H1 (cell line): Measurements from ENCODE around the gene NFAT5. TPM values are rescaled to one million over a fixed set of nuclear protein-coding genes. Genes with fewer than 3 reads are reported as not detected.

ENCODE experiments used
- CTCF ChIA-PET: fragments of 300-600 bp; sonication (Branson Sonifier 250); formaldehyde crosslinking; loops from one replicate; lab custom pipeline; 2021; ENCODE audit not compliant: partially characterized antibody; lab: Charles Lee
- POLR2A ChIA-PET: fragments of 300-600 bp; sonication (Branson Sonifier 250); formaldehyde crosslinking; loops from one replicate; lab custom pipeline; 2021; ENCODE audit warnings: inconsistent platforms; ENCODE audit not compliant: partially characterized antibody; lab: Charles Lee
- DNase-seq, 2 experiments: peaks; one replicate each; pipeline versions ENCODE4 v3.0.0 to v3.0.0-alpha.2; 2010 to 2022; ENCODE audit warnings: low spot score in 2 of 2, low read depth in 1 of 2, mixed read lengths in 1 of 2
- FAIRE-seq: peaks from 2 replicates; lab custom pipeline; 2011; peaks lifted over from hg19 to GRCh38; lab: Jason Lieb, UNC
- H2AFZ ChIP-seq: 2 replicates; pipeline ENCODE4 v1.8.1; 2012; ENCODE audit warnings: low read length, inconsistent platforms
- H2AK5ac ChIP-seq: 2 replicates; pipeline ENCODE4 v1.6.1; 2013; ENCODE audit warnings: low read depth, low read length
- H2BK120ac ChIP-seq: replicated peaks from 2 replicates; pipeline ENCODE3; 2013; ENCODE audit warnings: low read depth, low read length, inconsistent platforms
- H2BK12ac ChIP-seq: 2 replicates; pipeline ENCODE4 v1.6.1; 2013; ENCODE audit warnings: low read depth, low read length
- H2BK15ac ChIP-seq: 2 replicates; pipeline ENCODE4 v1.6.1; 2013; ENCODE audit warnings: low read length
- H2BK20ac ChIP-seq: 2 replicates; pipeline ENCODE4 v1.6.1; 2013; ENCODE audit warnings: low read length
- H2BK5ac ChIP-seq: 2 replicates; pipeline ENCODE4 v1.6.1; 2013; ENCODE audit warnings: low read depth, low read length
- H3K14ac ChIP-seq: 2 replicates; pipeline ENCODE4 v1.6.1; 2013; ENCODE audit warnings: inconsistent platforms; ENCODE audit not compliant: insufficient read length
- H3K18ac ChIP-seq: 2 replicates; pipeline ENCODE4 v1.6.1; 2013; ENCODE audit warnings: low read length; ENCODE audit errors: extremely low read depth
- H3K23ac ChIP-seq: 2 replicates; pipeline ENCODE4 v1.6.1; 2013; ENCODE audit warnings: inconsistent platforms; ENCODE audit not compliant: insufficient read length
- H3K23me2 ChIP-seq: 2 replicates; pipeline ENCODE4 v1.6.1; 2013; ENCODE audit warnings: low read depth, low read length
- H3K27ac ChIP-seq: 2 replicates; pipeline ENCODE4 v1.6.1; 2011; ENCODE audit warnings: low read depth, low read length, inconsistent platforms
- H3K27me3 ChIP-seq, 4 experiments: replicated peaks in 1 of 4; 1 replicate in 1 of 4; 2 replicates in 3 of 4; pipeline versions ENCODE4 v1.6.1 to v1.8.1; 2011 to 2013; ENCODE audit warnings: low read length in 3 of 4, mild to moderate bottlenecking in 3 of 4, inconsistent platforms in 2 of 4, mixed read lengths in 2 of 4, moderate library complexity in 1 of 4; ENCODE audit not compliant: control insufficient read depth in 3 of 4, insufficient read depth in 3 of 4; ENCODE audit errors: extremely low read depth in 1 of 4
- H3K36me3 ChIP-seq, 4 experiments: 2 replicates each; pipeline versions ENCODE4 v1.6.1 to v1.8.1; 2011 to 2013; ENCODE audit warnings: mild to moderate bottlenecking in 4 of 4, low read length in 3 of 4, moderate library complexity in 2 of 4, control low read depth in 1 of 4, inconsistent platforms in 1 of 4; ENCODE audit not compliant: insufficient read depth in 4 of 4, control insufficient read depth in 2 of 4
- H3K4ac ChIP-seq: replicated peaks from 2 replicates; pipeline ENCODE3; 2013; ENCODE audit warnings: low read length, low read depth, mixed read lengths, inconsistent platforms; ENCODE audit not compliant: insufficient read length
- H3K4me1 ChIP-seq, 4 experiments: replicated peaks in 1 of 4; 1 replicate in 1 of 4; 2 replicates in 3 of 4; pipeline versions ENCODE4 v1.6.1 to v1.8.1; 2011 to 2013; ENCODE audit warnings: low read length in 3 of 4, inconsistent platforms in 2 of 4, mixed read lengths in 1 of 4; ENCODE audit not compliant: insufficient read depth in 4 of 4, control insufficient read depth in 3 of 4
- H3K4me2 ChIP-seq, 2 experiments: 2 replicates each; pipeline versions ENCODE4 v1.6.1 to v1.8.1; 2011 to 2013; ENCODE audit warnings: low read depth in 2 of 2, low read length in 2 of 2, control low read depth in 1 of 2, inconsistent platforms in 1 of 2, mild to moderate bottlenecking in 1 of 2; ENCODE audit not compliant: insufficient read depth in 1 of 2
- H3K4me3 ChIP-seq, 4 experiments: fragments of 200-600, 300-600 bp in 1 of 4; sonication (generic), shearing (Covaris generic), sonication (Bioruptor Twin) in 1 of 4; 2 replicates each; pipeline versions ENCODE4 v1.5.1 to v1.8.1; 2011 to 2016; ENCODE audit warnings: low read length in 4 of 4, low read depth in 3 of 4, control low read depth in 2 of 4, inconsistent platforms in 2 of 4, mild to moderate bottlenecking in 2 of 4, mixed read lengths in 1 of 4, moderate library complexity in 1 of 4; ENCODE audit not compliant: insufficient read depth in 2 of 4; ENCODE audit errors: extremely low read depth in 1 of 4
- H3K56ac ChIP-seq: replicated peaks from 2 replicates; pipeline ENCODE3; 2013; ENCODE audit warnings: low read depth, mild to moderate bottlenecking, mixed read lengths, low read length, inconsistent platforms; ENCODE audit not compliant: insufficient read length
- H3K79me1 ChIP-seq: 2 replicates; pipeline ENCODE4 v1.6.1; 2013; ENCODE audit warnings: low read depth, low read length, control low read depth
- H3K79me2 ChIP-seq, 2 experiments: 2 replicates each; pipeline versions ENCODE4 v1.6.1 to v1.8.1; 2012 to 2013; ENCODE audit warnings: low read length in 2 of 2, mild to moderate bottlenecking in 2 of 2, inconsistent platforms in 1 of 2; ENCODE audit not compliant: insufficient read depth in 2 of 2, control insufficient read depth in 1 of 2
- H3K9ac ChIP-seq, 4 experiments: replicated peaks in 1 of 4; 1 replicate in 1 of 4; 2 replicates in 3 of 4; pipeline versions ENCODE4 v1.6.1 to v1.8.1; 2011 to 2013; ENCODE audit warnings: low read depth in 3 of 4, low read length in 3 of 4, control low read depth in 2 of 4, mild to moderate bottlenecking in 2 of 4, moderate library complexity in 2 of 4, inconsistent platforms in 1 of 4; ENCODE audit errors: extremely low read depth in 1 of 4
- H3K9me3 ChIP-seq, 2 experiments: 2 replicates each; pipeline versions ENCODE4 v1.6.1 to v1.8.1; 2012 to 2013; ENCODE audit warnings: mild to moderate bottlenecking in 2 of 2, moderate library complexity in 2 of 2, control low read depth in 1 of 2, inconsistent platforms in 1 of 2, low read depth in 1 of 2, low read length in 1 of 2, mixed read lengths in 1 of 2; ENCODE audit not compliant: insufficient read depth in 2 of 2
- H4K20me1 ChIP-seq, 2 experiments: replicated peaks in 1 of 2; 2 replicates each; pipeline versions ENCODE3 to v1.8.1; 2011 to 2013; ENCODE audit warnings: inconsistent platforms in 2 of 2, low read length in 2 of 2, mild to moderate bottlenecking in 1 of 2; ENCODE audit not compliant: insufficient read depth in 2 of 2, control insufficient read depth in 1 of 2
- H4K5ac ChIP-seq: 2 replicates; pipeline ENCODE4 v1.6.1; 2013; ENCODE audit warnings: low read length, low read depth, mixed read lengths, inconsistent platforms; ENCODE audit not compliant: insufficient read length
- H4K8ac ChIP-seq: 2 replicates; pipeline ENCODE4 v1.8.0; 2013; ENCODE audit warnings: mild to moderate bottlenecking, moderate library complexity, low read length, inconsistent platforms; ENCODE audit not compliant: insufficient read depth; ENCODE audit errors: extremely low read depth
- H4K91ac ChIP-seq: replicated peaks from 2 replicates; pipeline ENCODE3; 2013; ENCODE audit warnings: low read length, mixed read lengths, inconsistent platforms; ENCODE audit not compliant: insufficient read length
- SAP30 ChIP-seq: fragments of 300-600 bp; sonication (generic); IDR thresholded peaks from 2 replicates; pipeline ENCODE4 v1.7.1; 2012; ENCODE audit warnings: low read length, moderate library complexity, mild to moderate bottlenecking, inconsistent platforms; ENCODE audit not compliant: insufficient read depth, insufficient replicate concordance
- polyA plus RNA-seq, 7 experiments: library from polyadenylated mRNA; depleted of rRNA in 3 of 7; stranded (reverse) in 5 of 7; unstranded in 2 of 7; fragments of >200 nt in 5 of 7; fragments of 200-250 nt in 2 of 7; gene quantifications; 1 replicate in 5 of 7; 2 replicates in 1 of 7; 4 replicates in 1 of 7; pipeline versions ENCODE4 v1.2.1 to v1.2.3, GENCODE V29; 2011 to 2013; ENCODE audit warnings: missing spikeins in 2 of 7, mixed read lengths in 2 of 7
- total RNA-seq: library from RNA; stranded (reverse); fragmentation: NEBNext Ultra II Directional; extraction: Animal tissue kit (Norgen Biotek cat#: 25700); gene quantifications from 2 replicates; pipeline ENCODE4 v1.2.1, GENCODE V29; 2021

The NFAT5 gene
- total and polyA plus RNA-seq, 2 of the 8 experiments (the other 6 are each of a cell fraction or from before 2014, with no cell fraction given), result 8.9 to 29.0 TPM

GRCh38 chr16:69611103-69611640, 45.4 kb downstream of the NFAT5 start:
- Histone ChIP-seq H3K9ac (no peak overlapping the region), H3K23ac (no peak overlapping the region), H3K9me3 (no peaks in the 10 kb centered on the region), H3K4ac (no peak overlapping the region), H3K56ac (no peak overlapping the region), H3K27me3 (no peaks in the 10 kb centered on the region), H2AFZ (no peak overlapping the region), H2BK20ac (no peak overlapping the region), H3K4me3 (no peak overlapping the region), H2BK120ac (no peak overlapping the region), H3K4me2 (no peak overlapping the region), H3K18ac (no peak overlapping the region), H2BK5ac (no peak overlapping the region), H2BK15ac (no peak overlapping the region), H3K79me2 (peaks cover 0 to 50% of the 10 kb centered on the region in 2 experiments; a peak in 2 of 4 replicates), H2AK5ac (0 out of 2 replicates have a peak overlapping the region, but pooled peaks have one; percentile 15), H3K14ac (no peak overlapping the region), H2BK12ac (peak overlapping the region; percentile 56; the same call in 1 of the 2 replicates), H4K20me1 (peaks cover 0 to 2% of the 10 kb centered on the region in 2 experiments), H4K8ac (no peak overlapping the region), H3K27ac (no peak overlapping the region), H4K5ac (no peak overlapping the region), H3K79me1 (0 out of 2 replicates have a peak, but pooled peaks cover 5% of the 10 kb centered on the region), H4K91ac (no peak overlapping the region), H3K36me3 (no peaks in the 10 kb centered on the region), H3K23me2 (no peaks in the 10 kb centered on the region), H3K4me1 (peaks cover 0 to 3% (median 1%) of the 10 kb centered on the region in 4 experiments; a peak in 2 of 7 replicates)
- no peak for TF ChIP-seq SAP30
- ChIA-PET CTCF (interaction anchor here (0.6 to 1.5 kb wide), 3 partner anchors 27 to 116 kb away, joined by 3 to 4 read pairs (median 3); no protein-coding TSS in a partner anchor), POLR2A (interaction anchor here (1.2 kb wide), 1 partner anchor 82 kb away, joined by 4 read pairs; no protein-coding TSS in a partner anchor)
- FAIRE-seq, result no peak
- DNase-seq, result no peak
